Neutrophil (primary cell): ENCODE data around the gene HAUS2.
"Not testable (repeated sequence)": the region's sequence is repeated elsewhere in the genome, so short reads cannot be mapped to it uniquely, and the experiment has no call there.

ENCODE experiments used
- H3K27ac ChIP-seq: fragments of 200-600 bp; sonication (generic); 2 replicates; pipeline ENCODE4 v1.5.1; 2016; ENCODE audit warnings: mild to moderate bottlenecking, moderate library complexity
- H3K27me3 ChIP-seq: fragments of 200-600 bp; sonication (generic); 2 replicates; pipeline ENCODE4 v1.6.0; 2016; ENCODE audit warnings: mild to moderate bottlenecking
- H3K36me3 ChIP-seq: fragments of 200-600 bp; sonication (generic); 2 replicates; pipeline ENCODE4 v1.5.1; 2017
- H3K4me1 ChIP-seq, 2 experiments: fragments of 200-600 bp in 1 of 2; sonication (generic) in 1 of 2; 1 replicate in 1 of 2; 2 replicates in 1 of 2; pipeline versions ENCODE4 v1.5.1 to v1.6.1; 2013 to 2016; ENCODE audit warnings: low read depth in 1 of 2, low read length in 1 of 2, mild to moderate bottlenecking in 1 of 2, moderate library complexity in 1 of 2; ENCODE audit not compliant: control insufficient read depth in 1 of 2, insufficient read depth in 1 of 2
- H3K4me3 ChIP-seq, 2 experiments: fragments of 200-600 bp in 1 of 2; sonication (generic) in 1 of 2; 1 replicate in 1 of 2; 2 replicates in 1 of 2; pipeline ENCODE4 v1.5.1; 2013 to 2016; ENCODE audit warnings: low read depth in 1 of 2, low read length in 1 of 2, mild to moderate bottlenecking in 1 of 2, moderate library complexity in 1 of 2
- H3K9me3 ChIP-seq: fragments of 200-600 bp; sonication (generic); 2 replicates; pipeline ENCODE4 v1.5.1; 2016
- CTCF ChIP-seq: fragments of 200-600 bp; sonication (generic); IDR thresholded peaks from 2 replicates; pipeline ENCODE4 v1.5.1; 2016; ENCODE audit warnings: antibody characterized with exemption

Gene HAUS2

GRCh38 chr15:42593143-42593542 lies 44.5 kb downstream of the HAUS2 start:
- no peak for TF ChIP-seq CTCF
- Histone ChIP-seq H3K9me3 (no peaks in the 10 kb centered on the region), H3K27me3 (no peaks in the 10 kb centered on the region), H3K36me3 (no peaks in the 10 kb centered on the region), H3K4me1 (no peaks in the 10 kb centered on the region), H3K27ac (no peak overlapping the region), H3K4me3 (no peak overlapping the region)

GRCh38 chr15:42594095-42594494 lies 45.5 kb downstream of the HAUS2 start:
- no peaks in the 10 kb centered on the region for H3K4me1 ChIP-seq
- no peak overlapping the region for H3K27ac ChIP-seq
- no peak for TF ChIP-seq CTCF
- no peaks in the 10 kb centered on the region for H3K9me3 ChIP-seq
- H3K36me3 ChIP-seq, result no peaks in the 10 kb centered on the region
- H3K27me3 ChIP-seq, result no peaks in the 10 kb centered on the region
- H3K4me3 ChIP-seq, result no peak overlapping the region

- H3K9me3 ChIP-seq, result no peaks in the 10 kb centered on the region
- H3K4me3 ChIP-seq, result no peak overlapping the region
- H3K27ac ChIP-seq, result no peak overlapping the region
- no peaks in the 10 kb centered on the region for H3K4me1 ChIP-seq
- no peaks in the 10 kb centered on the region for H3K36me3 ChIP-seq
- TF ChIP-seq CTCF, result no peak
- no peaks in the 10 kb centered on the region for H3K27me3 ChIP-seq
Measured at GRCh38 chr15:42595626-42596240, 47.1 kb downstream of the HAUS2 start.

- H3K27me3 ChIP-seq, H3K36me3 ChIP-seq, H3K27ac ChIP-seq, H3K9me3 ChIP-seq, H3K4me3 ChIP-seq: not testable (repeated sequence)
- H3K4me1 ChIP-seq, result peaks cover 8 to 12% of the 10 kb centered on the region in 2 experiments
Measured at GRCh38 chr15:42601316-42601715, 52.7 kb downstream of the HAUS2 start.

- Histone ChIP-seq H3K27me3 (no peaks in the 10 kb centered on the region), H3K4me3 (no peak overlapping the region), H3K4me1 (peaks cover 8 to 12% of the 10 kb centered on the region in 2 experiments), H3K27ac (no peak overlapping the region), H3K9me3 (no peaks in the 10 kb centered on the region), H3K36me3 (no peaks in the 10 kb centered on the region)
- TF ChIP-seq CTCF, result no peak
Measured at GRCh38 chr15:42602501-42602900, 53.9 kb downstream of the HAUS2 start.

- Histone ChIP-seq H3K27me3 (peaks cover 14% of the 10 kb centered on the region), H3K36me3 (no peaks in the 10 kb centered on the region), H3K9me3 (no peaks in the 10 kb centered on the region), H3K4me1 (peaks cover 8 to 12% of the 10 kb centered on the region in 2 experiments), H3K4me3 (no peak overlapping the region), H3K27ac (no peak overlapping the region)
- TF ChIP-seq CTCF, result no peak
Measured at GRCh38 chr15:42603978-42604377, 55.3 kb downstream of the HAUS2 start.
